GM10248 (cell line): Measurements from ENCODE around the gene COX15.
"Not testable (repeated sequence)": the region's sequence is repeated elsewhere in the genome, so short reads cannot be mapped to it uniquely, and the experiment has no call there.

Experiments
- CTCF ChIA-PET: fragments of 300-600 bp; sonication (Branson Sonifier 250); formaldehyde crosslinking; extraction: SDS; loops from one replicate; lab custom pipeline; 2021; ENCODE audit warnings: antibody characterized with exemption; lab: Yijun Ruan, JAX
- POLR2A ChIA-PET: fragments of 350-650 bp; sonication (Branson Sonifier 250); formaldehyde crosslinking; extraction: SDS; loops from one replicate; lab custom pipeline; 2020; ENCODE audit warnings: antibody characterized with exemption; lab: Yijun Ruan, JAX
- DNase-seq: peaks from one replicate; pipeline ENCODE4 v3.0.0; 2012; ENCODE audit errors: extremely low spot score
- CTCF ChIP-seq: IDR thresholded peaks from 2 replicates; pipeline ENCODE4 v1.5.1; 2012; ENCODE audit warnings: mild to moderate bottlenecking, low read depth; ENCODE audit errors: extremely low read depth, missing control alignments, control extremely low read depth

COX15 gene

GRCh38 chr10:99742701-99743100, 10.8 kb upstream of the COX15 start:
- TF ChIP-seq CTCF = no peak
- CTCF ChIA-PET = interaction anchor here (0.7 to 2.0 kb wide), 3 partner anchors 10 to 517 kb away, joined by 3 to 13 read pairs (median 6); partner anchors contain the start of genes COX15 and CUTC
- DNase-seq = no peak
- POLR2A ChIA-PET = no interaction called here

- POLR2A ChIA-PET = no interaction called here
- no peak for DNase-seq
- CTCF ChIA-PET = interaction anchor here (0.7 to 2.0 kb wide), 2 partner anchors 9 to 518 kb away, joined by 3 to 13 read pairs; partner anchors contain the start of genes COX15 and CUTC
- TF ChIP-seq CTCF = no peak
These were observed 10.3 kb upstream of the COX15 start for GRCh38 chr10:99742254-99742653.

- no peak for DNase-seq
- ChIA-PET POLR2A (no interaction called here), CTCF (interaction anchor here (1.0 kb wide), 1 partner anchor 105 kb away, joined by 3 read pairs; no protein-coding TSS in a partner anchor)
- no peak for TF ChIP-seq CTCF
These were observed 9.1 kb upstream of the COX15 start for GRCh38 chr10:99740933-99741559.

GRCh38 chr10:99740260-99740659, 8.3 kb upstream of the COX15 start:
- ChIA-PET CTCF (no interaction called here), POLR2A (no interaction called here)
- TF ChIP-seq CTCF = no peak
- no peak for DNase-seq

- CTCF ChIA-PET = interaction anchor here (1.5 to 2.5 kb wide), 2 partner anchors 9 to 67 kb away, joined by 4 to 13 read pairs; no protein-coding TSS in a partner anchor
- POLR2A ChIA-PET = interaction anchor here (0.7 kb wide), 1 partner anchor 455 kb away, joined by 6 read pairs; no protein-coding TSS in a partner anchor
- not testable (repeated sequence) for DNase-seq
These were observed 2.2 kb upstream of the COX15 start for GRCh38 chr10:99734111-99734510.

- TF ChIP-seq CTCF = no peak
- ChIA-PET POLR2A (no interaction called here), CTCF (interaction anchor here (1.4 to 2.5 kb wide), 7 partner anchors 10 to 312 kb away, joined by 3 to 13 read pairs (median 4); partner anchors contain the start of gene ABCC2)
- no peak for DNase-seq
These were observed 1.4 kb upstream of the COX15 start for GRCh38 chr10:99733366-99733765.

GRCh38 chr10:99731306-99732032, 458 bp downstream of the COX15 start:
- POLR2A ChIA-PET = no interaction called here
- no peak for DNase-seq
- TF ChIP-seq CTCF = no peak
- CTCF ChIA-PET = interaction anchor here (0.8 to 2.5 kb wide), 9 partner anchors 8 to 290 kb away, joined by 3 to 13 read pairs (median 4); partner anchors contain the start of genes ABCC2 and ENTPD7
